ENCODE results near the gene ANKRD34A. TPM values are rescaled to one million over a fixed set of nuclear protein-coding genes. Genes with fewer than 3 reads are reported as not detected.
A peak's percentile ranks its signal among the peaks of the same experiment; 100 is the strongest.

The ANKRD34A gene
- total and polyA plus RNA-seq, 2 of the 8 experiments (the other 6 are each of a cell fraction or from before 2014, with no cell fraction given) = 0.15 to 0.20 TPM

GRCh38 chr1:145927916-145928643, 36.3 kb downstream of the ANKRD34A start:
- Histone ChIP-seq H4K20me1 (replicated peaks in 1 of 2; ENCODE audit: control insufficient read depth in 1 of 2, insufficient read depth in 2 of 2, low read length in 2 of 2) (no peaks in the 10 kb centered on the region), H3K36me3 (ENCODE audit: control insufficient read depth in 2 of 4, insufficient read depth in 4 of 4, low read length in 3 of 4) (peaks cover 3 to 11% (median 8%) of the 10 kb centered on the region in 4 experiments; a peak in 6 of 8 replicates), H3K4me1 (replicated peaks in 1 of 4; ENCODE audit: control insufficient read depth in 3 of 4, insufficient read depth in 4 of 4, low read length in 3 of 4) (peaks cover 0 to 4% (median 2%) of the 10 kb centered on the region in 4 experiments; a peak in 4 of 7 replicates), H3K79me1 (ENCODE audit: low read depth, low read length) (no peaks in the 10 kb centered on the region), H3K23ac (ENCODE audit: insufficient read length) (no peak overlapping the region), H4K8ac (ENCODE audit: extremely low read depth, insufficient read depth, low read length) (no peak overlapping the region), H4K91ac (replicated peaks; ENCODE audit: insufficient read length, low read length) (peak overlapping the region; percentile 22), H2BK20ac (ENCODE audit: low read length) (no peak overlapping the region), H4K5ac (ENCODE audit: insufficient read length, low read depth, low read length) (peak overlapping the region; percentile 24), H3K23me2 (ENCODE audit: low read depth, low read length) (peaks cover 4% of the 10 kb centered on the region; the same call in 1 of the 2 replicates), H3K27me3 (replicated peaks in 1 of 4; ENCODE audit: control insufficient read depth in 3 of 4, extremely low read depth in 1 of 4, insufficient read depth in 3 of 4, low read length in 3 of 4) (no peaks in the 10 kb centered on the region), H3K79me2 (ENCODE audit: control insufficient read depth in 1 of 2, insufficient read depth in 2 of 2, low read length in 2 of 2) (peaks cover 0 to 14% of the 10 kb centered on the region in 2 experiments; a peak in 2 of 4 replicates), H3K14ac (ENCODE audit: insufficient read length) (no peak overlapping the region), H2BK120ac (replicated peaks; ENCODE audit: low read depth, low read length) (no peak overlapping the region), H2BK5ac (ENCODE audit: low read depth, low read length) (peak overlapping the region; percentile 95), H2AFZ (ENCODE audit: low read length) (no peak overlapping the region), H3K9me3 (ENCODE audit: insufficient read depth in 2 of 2, low read depth in 1 of 2, low read length in 1 of 2) (no peaks in the 10 kb centered on the region), H3K4me2 (ENCODE audit: insufficient read depth in 1 of 2, low read depth in 2 of 2, low read length in 2 of 2) (peak overlapping the region; percentile 74 to 77), H2BK12ac (ENCODE audit: low read depth, low read length) (no peak overlapping the region; the same call in 1 of the 2 replicates), H3K9ac (replicated peaks in 1 of 4; ENCODE audit: extremely low read depth in 1 of 4, low read depth in 3 of 4, low read length in 3 of 4) (peak overlapping the region; percentile 71 to 94 (median 86)), H3K27ac (ENCODE audit: low read depth, low read length) (peak overlapping the region; percentile 90), H3K18ac (ENCODE audit: extremely low read depth, low read length) (peak overlapping the region; percentile 51; the same call in 1 of the 2 replicates), H2BK15ac (ENCODE audit: low read length) (no peak overlapping the region), H3K56ac (replicated peaks; ENCODE audit: insufficient read length, low read depth, low read length) (peak overlapping the region; percentile 2), H2AK5ac (ENCODE audit: low read depth, low read length) (peak overlapping the region; percentile 4; the same call in 1 of the 2 replicates), H3K4ac (replicated peaks; ENCODE audit: insufficient read length, low read depth, low read length) (peak overlapping the region; percentile 19), H3K4me3 (ENCODE audit: extremely low read depth in 1 of 4, insufficient read depth in 2 of 4, low read depth in 3 of 4, low read length in 4 of 4) (peak overlapping the region; percentile 81 to 97 (median 92))
- ChIA-PET CTCF (ENCODE audit: partially characterized antibody) (interaction anchor here (0.7 to 2.2 kb wide), 13 partner anchors 9 to 84 kb away, joined by 3 to 18 read pairs (median 4); partner anchors contain the start of genes ANKRD34A, ITGA10, LIX1L and PEX11B), POLR2A (ENCODE audit: partially characterized antibody) (interaction anchor here (0.7 to 2.4 kb wide), 32 partner anchors 9 to 124 kb away, joined by 3 to 35 read pairs (median 5); partner anchors contain the start of genes ANKRD34A, ITGA10, LIX1L and NUDT17)
- no peak for DNase-seq (ENCODE audit: low read depth in 1 of 2, low spot score in 2 of 2)
- 76% methylated on average over 18 of the region's 20 CpGs; no CpG with 5 or more reads in 1 of the 2 experiments for WGBS, 2 experiments (ENCODE audit: extremely low coverage in 1 of 2, insufficient coverage in 1 of 2, insufficient read length in 1 of 2, insufficient replicate concordance in 2 of 2, low coverage in 1 of 2, low lambda C conversion rate in 2 of 2, missing lambda C conversion rate in 1 of 2)
- FAIRE-seq = no peak
- TF ChIP-seq SP4 (IDR thresholded peaks at IDR 0.05; ENCODE audit: low read length) = no peak
- TF ChIP-seq CEBPB (IDR thresholded peaks at IDR 0.05; ENCODE audit: low read depth, low read length) = no peak
- TF ChIP-seq RNF2 (IDR thresholded peaks at IDR 0.05; ENCODE audit: borderline replicate concordance, low read depth, low read length, missing control alignments, poor library complexity, severe bottlenecking) = no peak
- TF ChIP-seq HDAC2 (IDR thresholded peaks at IDR 0.05; ENCODE audit: borderline replicate concordance in 1 of 2, low read depth in 2 of 2, low read length in 2 of 2) = no peak
- no peak for TF ChIP-seq TEAD4 (IDR thresholded peaks at IDR 0.05; ENCODE audit: low read depth, low read length)
- TF ChIP-seq FOSL1 (IDR thresholded peaks at IDR 0.05; ENCODE audit: insufficient read depth, low read depth, low read length) = no peak
- TF ChIP-seq CREB1 (IDR thresholded peaks at IDR 0.05) = no peak
- TF ChIP-seq SP1 (IDR thresholded peaks at IDR 0.05; ENCODE audit: low read depth, low read length) = no peak
- no peak for TF ChIP-seq JUND (IDR thresholded peaks at IDR 0.05; ENCODE audit: low read length)
- no peak for TF ChIP-seq KDM5A (IDR thresholded peaks at IDR 0.05; ENCODE audit: low read length)
- no peak for TF ChIP-seq SUZ12 (IDR thresholded peaks at IDR 0.05; ENCODE audit: low read length)

Measured in H1 (cell line).